MM.1S (cell line): ENCODE results near the gene PARD6B.

ENCODE experiments used
- DNase-seq: peaks from one replicate; pipeline ENCODE4 v3.0.0-alpha.2; 2015
- H2AFZ ChIP-seq: fragments of 300-600 bp; sonication (generic); 2 replicates; pipeline ENCODE4 v1.6.0; 2016; ENCODE audit warnings: antibody characterized with exemption, low read length
- H3F3A ChIP-seq: fragments of 300-600 bp; sonication (generic); 2 replicates; pipeline ENCODE4 v1.6.1; 2016; ENCODE audit warnings: mild to moderate bottlenecking, antibody characterized with exemption, low read length, moderate library complexity, mixed read lengths; ENCODE audit not compliant: insufficient read depth
- H3K27ac ChIP-seq: fragments of 300-600 bp; sonication (generic); 2 replicates; pipeline ENCODE4 v1.5.1; 2016; ENCODE audit warnings: mild to moderate bottlenecking, low read length
- H3K27me3 ChIP-seq: fragments of 300-600 bp; sonication (generic); replicated peaks from 2 replicates; pipeline ENCODE4 v1.6.0; 2016; ENCODE audit warnings: low read length; ENCODE audit not compliant: insufficient read depth
- H3K36me3 ChIP-seq: fragments of 300-600 bp; sonication (generic); replicated peaks from 2 replicates; pipeline ENCODE4 v1.6.1; 2016; ENCODE audit warnings: mild to moderate bottlenecking, low read length, mixed read lengths; ENCODE audit not compliant: insufficient read depth
- H3K4me1 ChIP-seq: fragments of 300-600 bp; sonication (generic); 2 replicates; pipeline ENCODE4 v1.6.1; 2016; ENCODE audit warnings: low read length, mixed read lengths
- H3K4me2 ChIP-seq: fragments of 300-600 bp; sonication (generic); 2 replicates; pipeline ENCODE4 v1.6.0; 2016; ENCODE audit warnings: low read depth, low read length
- H3K4me3 ChIP-seq: fragments of 300-600 bp; sonication (generic); 2 replicates; pipeline ENCODE4 v1.5.1; 2016; ENCODE audit warnings: low read length, mixed read lengths
- H3K79me2 ChIP-seq: fragments of 300-600 bp; sonication (generic); 2 replicates; pipeline ENCODE4 v1.6.1; 2016; ENCODE audit warnings: mixed run types, low read length, mixed read lengths
- H3K9ac ChIP-seq: fragments of 300-600 bp; sonication (generic); 2 replicates; pipeline ENCODE4 v1.6.1; 2016; ENCODE audit warnings: low read length, mixed read lengths
- H3K9me2 ChIP-seq: fragments of 300-600 bp; sonication (generic); replicated peaks from 2 replicates; pipeline ENCODE4 v1.6.1; 2016; ENCODE audit warnings: mild to moderate bottlenecking, low read length, mixed read lengths; ENCODE audit not compliant: insufficient read depth
- H3K9me3 ChIP-seq: fragments of 300-600 bp; sonication (generic); replicated peaks from 2 replicates; pipeline ENCODE4 v1.6.1; 2016; ENCODE audit warnings: mild to moderate bottlenecking, low read length, mixed read lengths; ENCODE audit not compliant: insufficient read depth
- H4K20me1 ChIP-seq: fragments of 300-600 bp; sonication (generic); 2 replicates; pipeline ENCODE4 v1.6.1; 2016; ENCODE audit warnings: mild to moderate bottlenecking, low read length, moderate library complexity, mixed read lengths; ENCODE audit not compliant: insufficient read depth
- CTCF ChIP-seq: fragments of 300-600 bp; sonication (generic); IDR thresholded peaks from 2 replicates; pipeline ENCODE4 v1.5.1; 2016; ENCODE audit warnings: antibody characterized with exemption, low read length, mixed read lengths
- EZH2 ChIP-seq: fragments of 300-600 bp; sonication (generic); optimal IDR thresholded peaks from 2 replicates; pipeline ENCODE3; 2017; ENCODE audit warnings: low read depth, mild to moderate bottlenecking, antibody characterized with exemption, low read length, mixed read lengths
- EZH2phosphoT487 ChIP-seq: fragments of 300-600 bp; sonication (generic); IDR thresholded peaks from 2 replicates; pipeline ENCODE4 v1.6.1; 2018; ENCODE audit warnings: antibody characterized with exemption, low read length

PARD6B gene

GRCh38 chr20:50722424-50723155 is 8.8 kb upstream of the PARD6B start:
- H3K4me3 ChIP-seq, result no peak overlapping the region
- H3K27me3 ChIP-seq, result no peaks in the 10 kb centered on the region
- no peaks in the 10 kb centered on the region for H3K4me1 ChIP-seq
- H4K20me1 ChIP-seq, result no peaks in the 10 kb centered on the region
- no peak overlapping the region for H3K9ac ChIP-seq
- no peaks in the 10 kb centered on the region for H3K9me2 ChIP-seq
- no peak overlapping the region for H2AFZ ChIP-seq
- H3K9me3 ChIP-seq, result no peaks in the 10 kb centered on the region
- H3K36me3 ChIP-seq, result no peaks in the 10 kb centered on the region
- TF ChIP-seq EZH2 (no peak), EZH2phosphoT487 (no peak), CTCF (no peak)
- no peak overlapping the region for H3K27ac ChIP-seq
- DNase-seq, result no peak
- H3F3A ChIP-seq, result no peaks in the 10 kb centered on the region
- H3K79me2 ChIP-seq, result no peaks in the 10 kb centered on the region
- H3K4me2 ChIP-seq, result no peak overlapping the region

- no peak overlapping the region for H3K4me3 ChIP-seq
These were observed 7.7 kb upstream of the PARD6B start for GRCh38 chr20:50723672-50724071.

GRCh38 chr20:50724112-50724725 is 7.2 kb upstream of the PARD6B start:
- H3K36me3 ChIP-seq, result no peaks in the 10 kb centered on the region
- TF ChIP-seq CTCF (no peak), EZH2 (no peak), EZH2phosphoT487 (no peak)
- no peak overlapping the region for H3K27ac ChIP-seq
- no peaks in the 10 kb centered on the region for H3K4me1 ChIP-seq
- no peaks in the 10 kb centered on the region for H3K79me2 ChIP-seq
- H4K20me1 ChIP-seq, result no peaks in the 10 kb centered on the region
- no peak overlapping the region for H3K4me2 ChIP-seq
- no peaks in the 10 kb centered on the region for H3K27me3 ChIP-seq
- no peak for DNase-seq
- no peak overlapping the region for H2AFZ ChIP-seq
- no peaks in the 10 kb centered on the region for H3F3A ChIP-seq
- no peaks in the 10 kb centered on the region for H3K9me3 ChIP-seq
- H3K9me2 ChIP-seq, result no peaks in the 10 kb centered on the region
- H3K9ac ChIP-seq, result no peak overlapping the region
- H3K4me3 ChIP-seq, result no peak overlapping the region

More at GRCh38 chr20:50723672-50724071, 7.7 kb upstream of the PARD6B start:
- H3K27me3 ChIP-seq, result no peaks in the 10 kb centered on the region
- no peak overlapping the region for H3K27ac ChIP-seq
- no peaks in the 10 kb centered on the region for H4K20me1 ChIP-seq
- H3K9me2 ChIP-seq, result no peaks in the 10 kb centered on the region
- TF ChIP-seq EZH2phosphoT487, result no peak
- TF ChIP-seq EZH2, result no peak
- H3K9ac ChIP-seq, result no peak overlapping the region
- no peak for DNase-seq
- H3F3A ChIP-seq, result no peaks in the 10 kb centered on the region
- H2AFZ ChIP-seq, result no peak overlapping the region
- H3K36me3 ChIP-seq, result no peaks in the 10 kb centered on the region
- no peaks in the 10 kb centered on the region for H3K9me3 ChIP-seq
- no peaks in the 10 kb centered on the region for H3K79me2 ChIP-seq
- H3K4me2 ChIP-seq, result no peak overlapping the region
- H3K4me1 ChIP-seq, result no peaks in the 10 kb centered on the region
